ENCODE data around the gene PCA3.
"Not testable (repeated sequence)": the region's sequence is repeated elsewhere in the genome, so short reads cannot be mapped to it uniquely, and the experiment has no call there.

Gene PCA3
- total RNA-seq, result 0 to 0.07 reads per million in 2 donors

DNA sequence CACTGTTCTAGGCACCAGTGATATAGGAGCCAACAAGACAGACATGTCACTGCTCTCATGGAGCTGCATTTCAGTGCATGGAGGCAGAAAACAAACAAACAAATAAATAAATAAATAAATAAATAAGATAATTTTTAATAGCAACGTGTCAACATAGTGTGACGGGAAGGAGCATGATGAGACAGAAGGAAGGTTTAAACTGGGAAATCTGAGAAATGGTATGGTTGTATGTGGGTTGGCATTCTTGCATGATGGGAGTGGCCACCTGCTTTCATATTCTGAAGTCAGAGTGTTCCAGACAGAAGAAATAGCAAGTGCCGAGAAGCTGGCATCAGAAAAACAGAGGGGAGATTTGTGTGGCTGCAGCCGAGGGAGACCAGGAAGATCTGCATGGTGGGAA lies at the start of gene PCA3:
Gene PCA3, plus strand, starts transcription at position 301 of the 400 bp plus-strand sequence.
- no peak for DNase-seq

DNA sequence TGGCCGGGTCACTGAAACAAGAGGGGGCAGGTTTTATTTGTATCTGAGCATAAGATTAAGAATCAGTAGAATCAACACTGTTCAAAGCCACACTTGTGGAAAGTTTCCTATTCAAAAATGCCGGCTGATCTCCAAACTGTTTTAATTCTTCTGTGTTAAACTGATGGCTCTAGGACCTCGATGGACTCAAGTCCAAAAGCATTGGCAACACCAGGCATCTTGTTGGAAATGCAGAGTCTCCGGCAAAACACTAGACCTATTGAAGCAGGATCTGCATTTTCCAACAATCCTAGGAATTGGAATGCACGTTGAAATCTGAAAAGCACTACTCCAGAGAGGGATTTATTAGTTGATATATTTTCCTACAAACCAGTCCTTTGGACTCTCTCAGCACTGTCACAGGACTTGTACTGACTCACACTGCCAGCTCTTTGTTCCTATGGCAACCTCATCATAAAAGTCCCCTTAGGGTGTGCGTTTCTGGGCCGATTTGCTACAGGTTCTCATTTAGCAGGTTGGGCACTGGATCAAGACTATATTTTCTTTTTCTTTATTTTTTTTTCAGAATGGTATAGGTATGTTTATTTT lies 48.1 kb upstream of the PCA3 start:
- no peak for DNase-seq

GRCh38 chr9:76717176-76717575 lies 47.1 kb upstream of the PCA3 start:
- no peak for DNase-seq

DNA sequence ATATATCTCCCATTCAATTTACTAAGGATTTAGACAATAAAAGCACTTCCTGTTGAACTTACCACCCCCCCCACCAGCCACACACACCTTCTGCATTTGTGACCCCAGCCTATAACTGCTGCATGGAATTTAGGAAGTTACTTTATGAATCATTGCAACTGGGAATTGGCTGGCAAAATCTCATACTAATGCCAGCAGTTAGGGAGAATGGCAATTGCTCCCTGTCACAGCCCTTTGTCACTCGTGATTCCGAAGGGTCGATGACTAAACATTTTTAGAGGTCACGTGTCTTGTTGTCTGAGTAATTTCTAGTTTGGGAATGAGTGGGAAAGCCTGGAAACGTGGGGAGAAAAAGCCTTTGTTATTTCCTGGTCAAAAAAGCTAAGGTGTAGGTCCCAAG lies 46.6 kb upstream of the PCA3 start:
- no peak for DNase-seq

DNA sequence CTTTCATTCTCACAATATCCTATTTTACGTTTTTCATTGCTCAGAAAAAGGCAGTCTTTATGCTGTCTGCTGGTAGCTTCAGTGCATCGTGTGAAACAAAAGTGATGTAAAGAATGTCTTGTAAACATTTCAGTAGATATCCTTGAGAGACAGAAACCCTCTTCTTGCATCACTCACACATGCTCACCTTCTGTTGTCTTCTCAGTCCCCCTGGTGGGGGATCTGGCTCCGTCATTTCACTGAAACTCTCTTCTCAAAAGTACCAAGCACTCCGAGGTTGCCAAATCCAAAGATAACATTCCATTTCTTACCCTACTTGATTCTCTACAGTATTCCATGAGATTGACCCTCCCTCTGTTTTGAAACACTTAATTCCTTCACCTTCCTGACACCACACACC lies 46.1 kb upstream of the PCA3 start:
- DNase-seq, result no peak

GRCh38 chr9:76720245-76720644 lies 44.0 kb upstream of the PCA3 start:
- DNase-seq, result no peak

DNA sequence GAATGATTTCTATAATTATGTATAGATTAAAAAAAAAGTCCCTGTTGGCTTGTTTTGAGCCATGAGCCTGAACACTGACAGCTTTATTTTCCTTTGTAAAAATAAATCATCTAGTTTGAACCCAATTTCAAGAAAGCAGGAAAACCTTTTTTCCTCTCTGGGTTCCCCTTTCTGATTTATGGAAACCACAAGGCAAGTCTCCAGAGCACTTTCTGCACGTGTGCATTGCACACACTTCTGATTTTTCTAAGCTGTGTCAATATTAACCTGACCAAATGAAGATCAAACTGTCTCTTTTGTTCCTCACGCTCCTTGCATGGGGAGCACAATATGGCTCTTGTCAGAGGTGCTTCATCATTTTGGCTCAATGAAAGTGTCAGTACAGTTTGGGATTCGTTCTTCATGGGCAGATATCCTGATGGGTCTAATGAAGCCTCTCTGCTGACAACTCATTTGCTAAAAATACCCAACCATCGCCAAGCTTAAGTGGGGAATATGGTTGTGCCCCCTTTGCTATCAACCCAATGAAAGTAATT lies 39.2 kb upstream of the PCA3 start:
- DNase-seq, result no peak

- no peak for DNase-seq
These were observed 38.4 kb upstream of the PCA3 start for GRCh38 chr9:76725885-76726284.

GRCh38 chr9:76729116-76729515 lies 35.1 kb upstream of the PCA3 start:
- DNase-seq, result no peak

DNA sequence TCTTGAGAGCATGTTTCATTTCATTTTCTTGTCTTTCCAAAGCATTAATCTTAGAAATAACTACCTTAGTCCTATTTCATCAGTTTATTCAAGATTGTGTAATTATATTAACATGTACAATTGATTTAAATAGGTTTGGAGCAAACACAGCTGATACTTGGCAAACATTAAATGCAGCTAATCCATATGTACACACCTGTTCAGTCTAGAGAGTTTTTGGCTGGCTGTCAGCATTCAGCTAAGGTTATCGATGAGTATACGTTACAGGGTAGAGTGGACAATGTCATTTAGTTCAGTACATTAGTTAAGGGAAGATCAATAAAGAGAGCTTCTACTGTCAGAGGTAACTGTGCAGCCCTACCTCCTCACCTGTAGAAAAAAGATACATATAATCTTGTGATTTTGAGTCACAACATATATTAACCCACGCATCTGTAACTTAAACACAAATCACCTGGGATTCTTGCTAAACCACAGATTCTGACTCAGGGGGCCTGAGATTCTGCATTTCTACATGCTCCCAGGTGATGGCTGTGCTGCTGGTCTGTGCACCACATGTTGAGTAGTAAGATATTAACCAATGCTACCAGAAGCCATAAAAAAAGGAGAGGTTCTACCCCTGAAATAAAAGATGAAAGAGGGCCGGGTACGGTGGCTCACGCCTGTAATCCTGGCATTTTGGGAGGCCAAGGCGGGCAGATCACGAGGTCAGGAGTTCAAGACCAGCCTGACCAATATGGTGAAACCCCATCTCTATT lies 34.1 kb upstream of the PCA3 start:
- DNase-seq, result no peak

DNA sequence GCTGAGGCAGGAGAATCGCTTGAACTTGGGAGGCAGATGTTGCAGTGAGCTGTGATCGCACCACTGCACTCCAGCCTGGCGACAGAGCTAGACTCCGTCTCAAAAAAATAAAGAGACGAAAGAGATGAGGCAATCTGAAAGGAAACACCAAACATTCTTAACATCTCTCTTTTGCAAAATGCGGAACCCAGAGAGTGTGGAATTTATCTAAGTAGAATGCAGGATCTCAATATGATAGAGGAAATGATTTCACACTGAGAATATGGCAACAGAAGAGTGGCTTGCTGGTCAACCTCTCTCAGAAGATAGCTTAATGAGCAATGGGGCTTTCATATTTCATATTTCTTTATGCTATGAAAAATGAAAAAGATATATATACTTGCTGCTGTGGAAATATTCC lies 33.4 kb upstream of the PCA3 start:
- no peak for DNase-seq

GRCh38 chr9:76732341-76732958 lies 31.8 kb upstream of the PCA3 start:
- DNase-seq, result no peak

GRCh38 chr9:76733096-76733495 lies 31.1 kb upstream of the PCA3 start:
- DNase-seq, result no peak

- no peak for DNase-seq
These were observed 29.5 kb upstream of the PCA3 start for GRCh38 chr9:76734716-76735115.

- no peak for DNase-seq
These were observed 26.9 kb upstream of the PCA3 start for GRCh38 chr9:76737154-76737902.

- DNase-seq, result no peak
These were observed 25.8 kb upstream of the PCA3 start for GRCh38 chr9:76738402-76738801.

GRCh38 chr9:76741524-76741923 lies 22.7 kb upstream of the PCA3 start:
- no peak for DNase-seq

- not testable (repeated sequence) for DNase-seq
These were observed 21.3 kb upstream of the PCA3 start for GRCh38 chr9:76742890-76743289.

- DNase-seq, result no peak
These were observed 20.3 kb upstream of the PCA3 start for GRCh38 chr9:76743931-76744330.

- DNase-seq, result no peak
These were observed 19.9 kb upstream of the PCA3 start for GRCh38 chr9:76744336-76744735.

- DNase-seq, result no peak
These were observed 13.2 kb upstream of the PCA3 start for GRCh38 chr9:76751001-76751400.

DNA sequence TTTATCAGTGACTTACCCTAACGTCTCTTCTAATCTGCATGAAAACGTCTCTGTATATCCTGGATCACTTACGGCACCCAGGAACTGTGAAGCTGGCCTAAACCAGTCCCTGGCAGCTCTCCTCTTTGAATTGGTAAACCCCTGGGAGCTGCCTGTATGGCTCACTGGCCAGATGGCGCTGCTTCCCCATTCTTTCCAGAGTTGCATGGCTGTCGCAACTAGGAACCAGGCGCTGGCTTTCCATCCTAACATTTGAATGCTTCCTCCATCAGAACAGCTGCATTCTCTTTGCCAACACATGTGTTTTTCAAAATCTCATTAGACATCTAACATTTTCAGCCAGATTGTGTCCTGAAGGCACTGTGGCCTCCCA lies 8.0 kb upstream of the PCA3 start:
- no peak for DNase-seq

DNA sequence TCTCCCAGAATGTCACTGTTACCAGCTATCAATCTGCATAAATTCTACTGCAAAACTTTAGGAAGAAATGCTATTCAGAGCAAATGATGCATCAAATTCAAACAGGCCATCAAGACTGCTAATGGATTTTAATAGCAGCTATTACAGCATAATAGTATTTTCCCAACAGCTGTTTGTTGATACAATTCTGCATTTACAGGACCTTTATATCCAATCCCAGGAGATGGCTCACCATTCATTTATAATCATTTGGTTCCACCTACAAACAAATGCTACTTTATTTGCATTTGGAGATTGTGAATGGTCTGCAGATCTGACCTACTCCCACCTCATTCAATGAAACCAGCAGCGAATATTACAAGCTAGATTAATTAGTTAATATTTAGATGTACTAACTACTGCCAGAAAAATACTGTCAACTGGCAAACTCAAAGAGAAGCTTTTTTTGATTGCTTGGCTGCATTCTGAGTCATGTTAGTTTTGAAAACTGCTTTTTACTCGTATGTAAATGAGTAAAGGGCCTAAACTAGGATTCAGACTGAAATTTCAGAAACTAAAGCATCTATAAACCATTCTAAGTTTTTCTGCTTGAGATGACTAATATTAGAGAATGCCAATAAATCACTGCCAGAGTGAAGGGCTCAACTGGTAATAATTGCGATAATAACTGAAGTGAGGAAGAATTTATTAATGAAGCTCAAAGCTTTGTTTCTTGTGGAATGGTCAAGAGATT lies 7.1 kb upstream of the PCA3 start:
- no peak for DNase-seq

Data from T-helper 9 cell (primary cell).